Measurements from ENCODE around the gene ELL.

Gene ELL

GRCh38 chr19:18440936-18441803, 80.7 kb downstream of the ELL start:
- DNase-seq (ENCODE audit: low spot score in 2 of 2) = no peak
- H3K27ac Mint-ChIP-seq = peak overlapping the region; percentile 70
- H3K4me1 Mint-ChIP-seq = peaks cover 25% of the 10 kb centered on the region
- H3K4me3 Mint-ChIP-seq = peak overlapping the region; percentile 5
- peaks cover 4% of the 10 kb centered on the region for H3K9me3 Mint-ChIP-seq
- H3K27me3 Mint-ChIP-seq = no peaks in the 10 kb centered on the region
- ATAC-seq (ENCODE audit: low read depth) = no peak
- H3K36me3 Mint-ChIP-seq = peaks cover 4% of the 10 kb centered on the region

GRCh38 chr19:18440415-18440877, 81.4 kb downstream of the ELL start:
- H3K4me1 Mint-ChIP-seq = peaks cover 27% of the 10 kb centered on the region
- DNase-seq (ENCODE audit: low spot score in 2 of 2) (no peak), ATAC-seq (ENCODE audit: low read depth) (peak; percentile 26)
- H3K4me3 Mint-ChIP-seq = no peak overlapping the region
- peaks cover 4% of the 10 kb centered on the region for H3K9me3 Mint-ChIP-seq
- H3K27me3 Mint-ChIP-seq = no peaks in the 10 kb centered on the region
- no peak overlapping the region for H3K27ac Mint-ChIP-seq
- peaks cover 4% of the 10 kb centered on the region for H3K36me3 Mint-ChIP-seq

- H3K4me3 Mint-ChIP-seq = no peak overlapping the region
- H3K4me1 Mint-ChIP-seq = peaks cover 27% of the 10 kb centered on the region
- ATAC-seq (ENCODE audit: low read depth) = no peak
- H3K9me3 Mint-ChIP-seq = peaks cover 4% of the 10 kb centered on the region
- no peak for DNase-seq (ENCODE audit: low spot score in 2 of 2)
- H3K36me3 Mint-ChIP-seq = peaks cover 4% of the 10 kb centered on the region
- no peaks in the 10 kb centered on the region for H3K27me3 Mint-ChIP-seq
- H3K27ac Mint-ChIP-seq = no peak overlapping the region
Observed at GRCh38 chr19:18439910-18440237, 82.0 kb downstream of the ELL start.

- Mint-ChIP-seq H3K4me3 (no peak overlapping the region), H3K27me3 (no peaks in the 10 kb centered on the region), H3K4me1 (peaks cover 30% of the 10 kb centered on the region), H3K27ac (no peak overlapping the region), H3K9me3 (peaks cover 4% of the 10 kb centered on the region), H3K36me3 (peaks cover 4% of the 10 kb centered on the region)
- DNase-seq (ENCODE audit: low spot score in 2 of 2) (no peak), ATAC-seq (ENCODE audit: low read depth) (peak; percentile 30)
Observed at GRCh38 chr19:18439025-18439909, 82.6 kb downstream of the ELL start.

- Mint-ChIP-seq H3K27me3 (no peaks in the 10 kb centered on the region), H3K4me1 (peaks cover 33% of the 10 kb centered on the region), H3K9me3 (peaks cover 4% of the 10 kb centered on the region), H3K4me3 (peak overlapping the region; percentile 39), H3K36me3 (peaks cover 4% of the 10 kb centered on the region), H3K27ac (no peak overlapping the region)
- DNase-seq (ENCODE audit: low spot score in 2 of 2) (no peak), ATAC-seq (ENCODE audit: low read depth) (no peak)
Observed at GRCh38 chr19:18438331-18439024, 83.4 kb downstream of the ELL start.

GRCh38 chr19:18437491-18438330, 84.2 kb downstream of the ELL start, which contains the start of gene ISYNA1:
Gene ISYNA1 (minus strand): TSS chr19:18438133. CDS start chr19:18437979, 154 bp downstream.
- H3K4me1 Mint-ChIP-seq = peaks cover 33% of the 10 kb centered on the region
- peak within 1 kb of the TSS; percentile 79 for H3K4me3 Mint-ChIP-seq
- peaks cover 3% of the 10 kb centered on the region for H3K36me3 Mint-ChIP-seq
- ATAC-seq (ENCODE audit: low read depth) (peak; percentile 9), DNase-seq (ENCODE audit: low spot score in 2 of 2) (no peak)
- H3K27ac Mint-ChIP-seq = no peak within 1 kb of the TSS
- no peaks in the 10 kb centered on the region for H3K27me3 Mint-ChIP-seq
- H3K9me3 Mint-ChIP-seq = peaks cover 4% of the 10 kb centered on the region

- Mint-ChIP-seq H3K4me3 (peak overlapping the region; percentile 79), H3K27ac (no peak overlapping the region), H3K9me3 (no peaks in the 10 kb centered on the region), H3K4me1 (peaks cover 26% of the 10 kb centered on the region), H3K27me3 (no peaks in the 10 kb centered on the region), H3K36me3 (no peaks in the 10 kb centered on the region)
- DNase-seq (ENCODE audit: low spot score in 2 of 2) = peak in 1 of 2 donors; percentile 60
- ATAC-seq (ENCODE audit: low read depth) = peak; percentile 45
Observed at GRCh38 chr19:18436671-18437490, 85.0 kb downstream of the ELL start.

- DNase-seq (ENCODE audit: low spot score in 2 of 2) = no peak
- no peak for ATAC-seq (ENCODE audit: low read depth)
- H3K4me1 Mint-ChIP-seq = peaks cover 23% of the 10 kb centered on the region
- no peaks in the 10 kb centered on the region for H3K27me3 Mint-ChIP-seq
- no peaks in the 10 kb centered on the region for H3K36me3 Mint-ChIP-seq
- H3K27ac Mint-ChIP-seq = no peak overlapping the region
- H3K9me3 Mint-ChIP-seq = no peaks in the 10 kb centered on the region
- peak overlapping the region; percentile 78 for H3K4me3 Mint-ChIP-seq
Observed at GRCh38 chr19:18435842-18436670, 85.8 kb downstream of the ELL start.

GRCh38 chr19:18435178-18435841, 86.6 kb downstream of the ELL start:
- Mint-ChIP-seq H3K9me3 (no peaks in the 10 kb centered on the region), H3K27ac (no peak overlapping the region), H3K4me3 (peak overlapping the region; percentile 11), H3K4me1 (peaks cover 18% of the 10 kb centered on the region), H3K36me3 (no peaks in the 10 kb centered on the region), H3K27me3 (no peaks in the 10 kb centered on the region)
- ATAC-seq (ENCODE audit: low read depth) (no peak), DNase-seq (ENCODE audit: low spot score in 2 of 2) (no peak)

- Mint-ChIP-seq H3K36me3 (no peaks in the 10 kb centered on the region), H3K27me3 (no peaks in the 10 kb centered on the region), H3K4me1 (peaks cover 17% of the 10 kb centered on the region), H3K4me3 (peak overlapping the region; percentile 89), H3K9me3 (no peaks in the 10 kb centered on the region), H3K27ac (peak overlapping the region; percentile 89)
- ATAC-seq (ENCODE audit: low read depth) (no peak), DNase-seq (ENCODE audit: low spot score in 2 of 2) (no peak)
Observed at GRCh38 chr19:18434411-18435175, 87.3 kb downstream of the ELL start.

Measured in memory B cell (primary cell).